ENCODE measurements around the gene LBX2. TPM values are rescaled to one million over a fixed set of nuclear protein-coding genes. Genes with fewer than 3 reads are reported as not detected.

The LBX2 gene
- total and polyA plus RNA-seq, 2 experiments from 2014 or later, result 0.24 to 0.57 TPM

- ATAC-seq (no peak), DNase-seq (ENCODE audit: low spot score) (no peak)
- H3K9me2 ChIP-seq (ENCODE audit: insufficient read depth), result no peaks in the 10 kb centered on the region
- Mint-ChIP-seq H3K4me3 (no peak overlapping the region; the same call in 2 of the 3 replicates), H3K9me3 (no peaks in the 10 kb centered on the region; the same call in 2 of the 3 replicates), H3K36me3 (ENCODE audit: low read depth) (peaks cover 23% of the 10 kb centered on the region), H3K27ac (no peak overlapping the region), H3K27me3 (ENCODE audit: insufficient read depth, low read depth, poor library complexity) (peaks cover 12% of the 10 kb centered on the region), H3K4me1 (peaks cover 2% of the 10 kb centered on the region; the same call in 1 of the 3 replicates)
- H3K27me3 ChIP-seq (ENCODE audit: insufficient read depth), result no peaks in the 10 kb centered on the region
- no peak for TF ChIP-seq ETS1 (IDR thresholded peaks at IDR 0.05)
- no peaks in the 10 kb centered on the region for H3K79me2 ChIP-seq (replicated peaks; ENCODE audit: insufficient read depth)
- H3K4me3 ChIP-seq, result no peak overlapping the region
- H3K4me2 ChIP-seq, result no peak overlapping the region
- peaks cover 13% of the 10 kb centered on the region for H3F3A ChIP-seq (replicated peaks; ENCODE audit: low read depth)
- no peak overlapping the region for H2AFZ ChIP-seq
- H3K27ac ChIP-seq (ENCODE audit: low read depth), result no peak overlapping the region
- H4K20me1 ChIP-seq (replicated peaks; ENCODE audit: insufficient read depth), result no peaks in the 10 kb centered on the region
- peaks cover 7% of the 10 kb centered on the region; the same call in 1 of the 2 replicates for H3K4me1 ChIP-seq (ENCODE audit: insufficient read depth)
- no peaks in the 10 kb centered on the region for H3K36me3 ChIP-seq (ENCODE audit: insufficient read depth)
Observed at GRCh38 chr2:74474481-74474880, 24.9 kb downstream of the LBX2 start.

GRCh38 chr2:74472945-74473258 is 26.5 kb downstream of the LBX2 start:
- H3K4me1 Mint-ChIP-seq, result peaks cover 2% of the 10 kb centered on the region; the same call in 1 of the 3 replicates
- peak overlapping the region; percentile 4; the same call in 1 of the 2 replicates for H2AFZ ChIP-seq
- DNase-seq (ENCODE audit: low spot score) (no peak), ATAC-seq (peak; percentile 5; the same call in 2 of the 3 replicates)
- H3K27me3 Mint-ChIP-seq (ENCODE audit: insufficient read depth, low read depth, poor library complexity), result peaks cover 15% of the 10 kb centered on the region
- H3K9me2 ChIP-seq (ENCODE audit: insufficient read depth), result no peaks in the 10 kb centered on the region
- H3K27ac Mint-ChIP-seq, result peak overlapping the region; percentile 98
- H3K79me2 ChIP-seq (replicated peaks; ENCODE audit: insufficient read depth), result no peaks in the 10 kb centered on the region
- H3K4me3 ChIP-seq, result peak overlapping the region; percentile 80
- H3K9me3 Mint-ChIP-seq, result no peaks in the 10 kb centered on the region; the same call in 2 of the 3 replicates
- no peaks in the 10 kb centered on the region for H4K20me1 ChIP-seq (replicated peaks; ENCODE audit: insufficient read depth)
- peaks cover 7% of the 10 kb centered on the region; the same call in 1 of the 2 replicates for H3K4me1 ChIP-seq (ENCODE audit: insufficient read depth)
- peaks cover 13% of the 10 kb centered on the region for H3F3A ChIP-seq (replicated peaks; ENCODE audit: low read depth)
- no peaks in the 10 kb centered on the region for H3K27me3 ChIP-seq (ENCODE audit: insufficient read depth)
- peak overlapping the region; percentile 98 for H3K4me3 Mint-ChIP-seq
- H3K27ac ChIP-seq (ENCODE audit: low read depth), result peak overlapping the region; percentile 96
- H3K36me3 Mint-ChIP-seq (ENCODE audit: low read depth), result peaks cover 19% of the 10 kb centered on the region
- H3K36me3 ChIP-seq (ENCODE audit: insufficient read depth), result no peaks in the 10 kb centered on the region
- peak overlapping the region; percentile 92 for H3K4me2 ChIP-seq
- TF ChIP-seq STAT1 (IDR thresholded peaks at IDR 0.05; ENCODE audit: unreplicated experiment) (no peak), NANOG (IDR thresholded peaks at IDR 0.05; ENCODE audit: borderline replicate concordance) (no peak), EZH2 (IDR thresholded peaks at IDR 0.05; ENCODE audit: low read depth, unreplicated experiment) (no peak)

GRCh38 chr2:74472086-74472944 is 27.1 kb downstream of the LBX2 start, which contains the start of gene MRPL53:
TSS of gene MRPL53 (minus strand) at chr2:74472680. CDS start at chr2:74472660, 20 bp downstream.
- TF ChIP-seq NANOG (IDR thresholded peaks at IDR 0.05; ENCODE audit: borderline replicate concordance) (no peak), ETS1 (IDR thresholded peaks at IDR 0.05) (peak; percentile 95), CREB1 (CRISPR knock-in tag; IDR thresholded peaks at IDR 0.05; ENCODE audit: low read depth) (peak; percentile 83), JUNB (IDR thresholded peaks at IDR 0.05; ENCODE audit: unreplicated experiment) (no peak), POLR2AphosphoS5 (IDR thresholded peaks at IDR 0.05; ENCODE audit: low read depth) (peak; percentile 99)
- H3K4me3 Mint-ChIP-seq, result peak within 1 kb of the TSS; percentile 98
- H3K27me3 ChIP-seq (ENCODE audit: insufficient read depth), result no peaks in the 10 kb centered on the region
- H3F3A ChIP-seq (replicated peaks; ENCODE audit: low read depth), result peaks cover 13% of the 10 kb centered on the region
- peak within 1 kb of the TSS; percentile 98 for H3K27ac Mint-ChIP-seq
- H3K4me2 ChIP-seq, result peak within 1 kb of the TSS; percentile 92
- peak within 1 kb of the TSS; percentile 96 for H3K27ac ChIP-seq (ENCODE audit: low read depth)
- H4K20me1 ChIP-seq (replicated peaks; ENCODE audit: insufficient read depth), result no peaks in the 10 kb centered on the region
- H3K27me3 Mint-ChIP-seq (ENCODE audit: insufficient read depth, low read depth, poor library complexity), result peaks cover 15% of the 10 kb centered on the region
- no peaks in the 10 kb centered on the region for H3K36me3 ChIP-seq (ENCODE audit: insufficient read depth)
- H3K4me1 ChIP-seq (ENCODE audit: insufficient read depth), result peaks cover 7% of the 10 kb centered on the region; the same call in 1 of the 2 replicates
- H2AFZ ChIP-seq, result peak within 1 kb of the TSS; percentile 72
- H3K4me1 Mint-ChIP-seq, result peaks cover 2% of the 10 kb centered on the region; the same call in 1 of the 3 replicates
- peak; percentile 98 for DNase-seq (ENCODE audit: low spot score)
- peak; percentile 93 for ATAC-seq
- H3K9me3 Mint-ChIP-seq, result no peaks in the 10 kb centered on the region; the same call in 2 of the 3 replicates
- peaks cover 19% of the 10 kb centered on the region for H3K36me3 Mint-ChIP-seq (ENCODE audit: low read depth)
- H3K4me3 ChIP-seq, result peak within 1 kb of the TSS; percentile 80
- H3K9me2 ChIP-seq (ENCODE audit: insufficient read depth), result no peaks in the 10 kb centered on the region
- no peaks in the 10 kb centered on the region for H3K79me2 ChIP-seq (replicated peaks; ENCODE audit: insufficient read depth)
